Hematopoietic multipotent progenitor cell treated with erythropoietin and hydrocortisone succinate and interleukin-3 and kit ligand, for 17 days (in vitro differentiated cells): ENCODE data around the gene DMRTB1.
"Not testable (repeated sequence)": the region's sequence is repeated elsewhere in the genome, so short reads cannot be mapped to it uniquely, and the experiment has no call there.

Source experiments
- DNase-seq: peaks from one replicate; pipeline ENCODE4 v3.0.0-alpha.2; 2015; ENCODE audit warnings: low spot score

Gene DMRTB1

DNA sequence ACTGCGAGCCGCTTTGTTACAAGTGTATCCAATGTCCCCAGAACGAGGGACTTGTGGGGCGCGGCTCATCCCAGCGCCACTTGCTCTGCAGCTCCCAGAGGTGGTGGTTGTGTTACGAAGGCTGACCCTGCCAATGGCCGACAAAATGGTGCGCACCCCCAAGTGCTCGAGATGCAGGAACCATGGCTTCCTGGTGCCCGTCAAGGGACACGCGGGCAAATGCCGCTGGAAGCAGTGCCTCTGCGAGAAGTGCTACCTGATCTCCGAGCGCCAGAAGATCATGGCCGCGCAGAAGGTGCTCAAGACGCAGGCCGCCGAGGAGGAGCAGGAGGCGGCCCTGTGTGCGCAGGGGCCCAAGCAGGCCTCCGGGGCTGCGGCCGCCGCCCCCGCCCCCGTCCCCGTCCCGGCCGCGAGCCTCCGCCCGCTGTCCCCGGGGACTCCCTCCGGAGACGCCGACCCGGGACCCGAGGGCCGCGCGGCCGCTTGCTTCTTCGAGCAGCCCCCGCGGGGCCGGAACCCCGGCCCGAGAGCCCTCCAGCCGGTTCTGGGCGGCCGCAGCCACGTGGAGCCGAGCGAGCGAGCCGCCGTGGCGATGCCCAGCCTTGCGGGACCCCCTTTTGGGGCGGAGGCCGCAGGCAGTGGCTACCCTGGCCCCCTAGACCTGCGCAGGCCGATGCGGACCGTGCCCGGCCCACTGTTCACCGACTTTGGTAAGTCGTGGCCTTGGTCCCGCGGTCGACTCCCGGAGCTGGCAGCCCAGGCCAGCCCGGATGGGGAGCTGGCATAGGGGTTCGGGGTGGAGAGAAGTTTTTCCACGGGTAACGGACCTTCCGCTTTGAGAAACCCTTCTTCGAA is at the start of gene DMRTB1:
Gene DMRTB1, plus strand, starts transcription at position 79 of the 855 bp plus-strand sequence. Its CDS starts 55 bp downstream, at position 134.
- DNase-seq: no peak

DNA sequence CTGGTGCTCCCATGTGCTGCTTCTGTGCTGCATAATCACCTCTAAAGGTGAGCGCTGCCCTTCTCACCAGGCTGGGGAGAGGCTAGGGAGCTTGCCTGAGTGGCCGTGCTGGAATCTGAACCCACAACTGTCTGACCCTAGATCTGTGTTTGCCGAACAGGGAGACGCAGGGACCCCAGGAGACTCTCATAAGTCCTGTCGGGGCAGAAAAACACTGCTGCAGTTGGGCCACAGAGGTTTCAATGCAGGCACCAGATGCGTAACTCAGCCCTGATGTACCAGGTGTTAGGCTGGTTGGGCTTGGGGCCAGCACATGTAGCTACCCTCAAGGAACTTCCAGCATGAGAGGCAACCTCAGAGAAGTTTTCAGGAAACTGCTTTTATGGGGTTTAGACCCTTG is 49.5 kb upstream of the DMRTB1 start:
- no peak for DNase-seq

DNA sequence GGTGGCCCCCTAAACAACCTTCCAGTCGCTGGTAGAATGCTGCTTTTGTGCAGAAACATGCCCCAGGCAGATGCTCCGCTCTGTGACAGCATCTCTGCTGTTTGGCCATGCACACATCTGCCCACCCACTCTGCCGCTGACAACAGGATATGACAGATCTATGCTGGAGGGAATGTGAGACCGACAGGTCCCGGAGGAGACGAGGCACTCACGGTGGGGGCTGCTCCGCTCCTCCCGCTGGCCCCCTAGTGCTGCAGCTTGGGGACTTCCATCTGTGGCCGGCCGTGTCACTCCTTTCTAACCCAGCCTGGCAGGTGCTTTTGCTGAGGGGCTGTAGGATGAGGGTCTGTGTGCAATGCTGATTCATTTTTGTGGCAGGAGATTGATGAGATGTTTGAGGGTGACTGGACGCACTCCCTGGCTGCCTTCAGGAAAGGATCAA is 49.1 kb upstream of the DMRTB1 start:
- DNase-seq: no peak

DNA sequence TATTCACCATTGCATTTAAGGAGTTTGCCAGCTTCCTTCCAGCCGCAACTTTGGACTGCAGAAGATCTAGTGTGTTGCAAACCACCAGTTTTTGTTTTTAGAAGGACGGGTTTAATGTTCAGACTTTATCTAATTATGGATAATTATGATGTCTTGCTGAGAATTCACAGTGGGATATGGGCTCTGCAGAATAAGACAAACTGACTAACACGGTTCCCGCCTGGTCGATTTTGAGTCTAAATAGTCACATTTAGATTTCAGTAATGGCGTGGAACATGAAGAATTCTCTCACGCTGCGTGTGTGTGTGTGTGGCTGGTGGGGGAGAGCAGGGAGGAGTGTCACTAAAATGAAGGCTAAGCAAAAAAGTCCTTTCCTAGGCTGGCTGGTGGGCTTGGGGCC is 48.5 kb upstream of the DMRTB1 start:
- no peak for DNase-seq

DNA sequence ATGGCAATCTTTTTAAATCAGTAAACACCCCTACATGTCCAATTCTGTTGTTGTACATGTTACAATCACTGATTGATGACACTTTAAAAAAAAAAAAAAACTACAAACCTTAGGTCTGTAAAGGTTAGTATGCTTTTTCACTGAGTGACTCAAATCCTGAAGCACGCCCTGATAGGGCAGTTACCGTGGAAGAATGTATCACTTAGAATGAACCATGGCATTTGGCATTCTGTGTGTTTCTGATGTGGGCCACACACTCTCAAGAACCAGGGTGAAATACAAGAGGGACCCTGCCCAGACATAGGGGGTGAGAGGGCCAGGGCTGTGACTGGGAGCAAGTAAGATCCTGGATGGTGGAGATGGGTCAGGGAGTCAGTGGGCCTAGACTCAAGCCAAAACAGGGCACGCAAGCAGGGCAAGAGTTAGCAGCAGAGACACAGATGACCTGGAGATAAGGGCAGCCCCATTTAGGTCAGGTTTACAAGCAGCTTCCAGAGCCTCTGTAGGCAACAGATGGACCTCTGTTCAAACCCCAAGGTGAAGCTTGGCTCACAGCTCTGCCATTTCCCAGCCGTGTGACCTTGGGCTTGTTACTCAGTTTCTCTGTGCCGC is 47.6 kb upstream of the DMRTB1 start:
- DNase-seq: no peak

DNA sequence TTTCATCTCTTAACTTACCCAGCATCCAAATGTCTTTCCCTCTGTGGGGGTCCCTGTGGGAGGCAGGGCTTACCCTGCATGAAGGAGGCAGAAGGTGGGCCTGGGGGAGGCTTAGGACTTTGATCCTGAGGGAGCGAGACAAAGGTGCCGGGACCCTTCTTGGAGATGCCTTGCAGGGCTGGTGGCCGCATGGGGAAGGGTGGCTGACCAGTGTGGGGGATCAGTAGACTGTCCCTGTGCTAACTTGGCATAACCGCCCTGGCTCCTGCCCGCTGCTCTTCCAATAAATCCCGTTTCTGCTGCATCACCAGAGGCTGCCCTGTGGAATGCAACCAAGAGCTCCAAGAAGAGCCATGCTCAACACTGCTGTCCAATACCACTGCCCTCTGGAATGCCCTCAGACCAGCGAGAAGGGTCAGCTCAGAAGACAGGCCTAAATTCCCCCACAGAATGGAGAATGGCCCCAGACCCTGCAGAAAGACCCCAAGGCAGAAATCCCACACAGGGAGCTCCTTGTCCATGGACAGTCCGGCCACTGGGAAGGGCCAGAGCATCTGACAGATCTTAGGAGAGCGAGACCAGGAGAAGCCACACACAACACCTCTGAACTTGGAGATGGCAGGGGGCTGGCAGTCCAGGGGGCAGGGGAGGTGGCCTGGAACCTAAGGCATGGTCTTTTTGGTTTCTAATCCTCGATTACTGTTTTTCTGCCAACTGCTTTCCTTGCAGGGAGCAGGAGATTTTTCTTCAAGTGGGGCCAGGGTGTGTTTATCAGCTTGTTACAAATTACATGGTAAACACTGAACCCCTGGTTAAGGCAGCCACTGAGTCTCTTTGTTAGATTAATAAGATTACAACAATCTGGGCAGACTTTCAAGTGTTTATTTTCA is 46.7 kb upstream of the DMRTB1 start:
- no peak for DNase-seq

DNA sequence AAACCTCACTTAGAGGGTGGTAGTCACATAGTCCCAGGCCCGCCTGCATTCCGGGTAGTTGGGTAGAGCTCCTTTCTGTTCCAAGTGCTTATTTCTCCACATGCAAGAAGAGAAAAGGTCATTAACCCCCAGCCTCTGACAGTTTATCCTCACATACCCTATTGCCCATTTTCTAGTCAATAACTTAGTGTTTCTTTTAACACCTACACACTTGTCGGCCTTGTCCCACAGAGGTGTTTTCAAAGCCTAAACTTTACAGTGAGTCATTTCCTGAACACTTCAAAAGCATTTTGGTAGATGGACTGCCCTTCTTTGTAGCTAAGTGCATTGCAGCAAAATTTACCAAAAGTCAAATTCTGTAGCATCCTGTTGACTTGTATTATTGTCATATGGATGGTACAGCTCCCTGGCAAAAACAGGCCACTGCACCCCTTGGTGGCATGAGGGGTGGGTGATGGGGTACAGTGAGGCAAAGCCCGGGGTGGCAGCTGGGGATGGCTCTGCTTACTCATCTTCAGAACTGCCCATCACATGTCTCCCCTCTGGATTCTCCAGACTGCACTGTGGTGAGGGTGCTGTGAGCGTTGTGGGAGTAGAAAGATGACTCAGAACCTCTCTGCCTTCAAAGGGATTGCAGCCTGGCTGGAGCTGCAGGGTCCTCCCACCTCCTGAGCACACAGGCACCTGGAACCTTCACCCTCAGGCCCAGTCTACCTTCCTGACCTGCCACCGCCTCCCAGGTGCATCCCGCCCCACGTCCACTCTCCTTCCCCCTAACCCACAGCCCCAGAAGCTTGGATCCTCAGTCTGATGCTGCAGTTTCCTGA is 45.8 kb upstream of the DMRTB1 start:
- DNase-seq: no peak

DNA sequence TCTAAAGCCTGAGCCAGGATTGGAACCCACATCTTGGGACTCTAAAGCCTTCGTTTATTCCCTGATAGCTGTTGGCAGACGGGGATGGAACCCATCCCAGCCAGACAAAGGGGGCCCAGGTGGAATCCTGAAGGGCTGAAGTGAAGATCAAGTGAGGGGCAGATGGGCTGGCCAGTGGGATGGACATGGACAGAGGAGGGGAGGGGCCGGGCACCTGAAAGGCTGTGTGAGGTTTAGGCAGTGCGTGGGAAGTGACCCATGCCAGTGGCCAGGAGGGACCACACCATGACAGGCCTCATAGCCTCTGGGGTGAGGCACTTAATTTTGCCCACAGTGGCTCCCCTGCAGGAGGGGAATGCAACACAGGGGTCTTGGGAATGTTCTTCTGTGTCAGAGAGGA is 44.6 kb upstream of the DMRTB1 start:
- DNase-seq: no peak

DNA sequence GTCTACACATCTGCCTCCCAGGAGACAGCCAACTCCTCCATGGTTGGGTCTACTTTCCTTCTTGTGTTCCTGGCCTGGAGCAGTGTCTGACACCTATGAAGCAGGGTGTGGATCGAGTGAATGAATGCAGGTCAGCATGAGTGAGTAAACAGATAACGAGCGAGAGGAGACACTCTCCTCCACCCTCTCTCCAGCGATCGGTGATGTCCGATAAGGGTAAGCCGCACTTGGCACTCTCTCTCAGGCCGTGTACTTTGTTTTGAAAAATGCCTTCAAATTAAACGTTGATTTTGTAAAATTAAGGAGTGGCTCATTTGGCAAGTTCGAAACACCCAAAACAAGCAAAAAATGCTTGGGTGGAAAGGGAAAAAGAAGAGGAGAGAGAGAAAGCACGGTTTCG is 43.8 kb upstream of the DMRTB1 start:
- DNase-seq: no peak

DNA sequence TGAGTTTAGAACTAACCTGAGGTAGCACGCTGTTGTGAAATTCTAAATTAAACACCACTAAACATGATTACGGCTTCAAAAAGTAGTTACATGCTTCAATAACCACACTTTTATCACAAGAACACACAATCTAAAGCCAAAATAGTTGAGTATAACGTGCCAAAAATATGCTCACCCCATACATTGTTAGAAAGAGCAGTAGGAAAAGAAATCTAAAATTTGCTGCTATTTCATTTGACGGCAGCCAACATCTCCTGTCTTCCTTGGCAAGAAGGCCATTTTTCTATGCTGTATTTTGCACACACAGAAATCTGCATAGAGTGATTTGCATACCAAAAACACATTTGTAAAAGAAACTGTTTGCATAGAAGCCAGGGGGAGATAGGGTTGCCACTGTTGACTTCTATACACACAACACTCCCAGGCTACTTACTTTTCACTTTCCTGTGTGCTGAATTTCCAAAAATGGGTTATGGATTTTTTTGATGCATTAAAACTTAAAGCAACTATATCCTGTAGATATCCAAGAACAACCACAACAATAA is 42.9 kb upstream of the DMRTB1 start:
- DNase-seq: no peak

DNA sequence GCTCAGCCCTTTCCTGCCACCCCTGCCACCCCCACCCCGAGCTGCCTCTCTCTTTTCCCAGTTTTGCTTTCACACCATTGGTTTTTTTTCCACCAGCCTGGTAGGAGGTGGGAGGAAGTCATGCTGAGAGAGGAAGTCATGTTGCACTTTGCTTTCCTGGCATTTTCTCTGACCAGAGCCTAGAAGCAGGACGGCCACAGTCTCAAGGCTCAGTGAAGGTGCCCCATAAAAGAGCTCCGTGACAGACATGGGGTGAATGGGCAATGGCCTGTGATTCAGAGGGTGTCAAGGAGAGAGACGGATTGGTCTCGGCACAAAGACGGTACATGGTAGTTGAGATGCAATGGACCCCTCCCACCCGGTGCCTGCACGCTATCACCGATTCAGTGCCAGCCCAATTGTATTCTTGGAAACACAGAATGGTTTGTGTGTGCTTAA is 42.1 kb upstream of the DMRTB1 start:
- no peak for DNase-seq

DNA sequence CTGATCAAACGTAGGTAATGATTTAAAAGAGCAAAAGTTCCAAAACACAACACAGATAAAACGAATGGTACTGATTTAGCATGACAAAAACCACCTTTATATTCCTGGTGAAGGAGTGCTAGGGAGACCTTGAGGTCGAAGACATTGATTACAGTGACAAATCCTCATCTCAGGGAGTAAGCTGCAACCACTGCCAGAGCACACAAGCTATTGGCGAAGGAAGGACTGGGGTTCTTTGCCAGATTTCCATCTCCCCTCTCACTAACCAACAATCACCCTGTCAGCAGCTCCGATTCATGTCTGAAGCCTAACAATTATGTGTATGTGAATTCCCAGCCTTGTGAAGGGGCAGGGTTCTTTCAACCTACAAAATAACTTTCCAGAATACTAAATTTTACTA is 40.2 kb upstream of the DMRTB1 start:
- no peak for DNase-seq

DNA sequence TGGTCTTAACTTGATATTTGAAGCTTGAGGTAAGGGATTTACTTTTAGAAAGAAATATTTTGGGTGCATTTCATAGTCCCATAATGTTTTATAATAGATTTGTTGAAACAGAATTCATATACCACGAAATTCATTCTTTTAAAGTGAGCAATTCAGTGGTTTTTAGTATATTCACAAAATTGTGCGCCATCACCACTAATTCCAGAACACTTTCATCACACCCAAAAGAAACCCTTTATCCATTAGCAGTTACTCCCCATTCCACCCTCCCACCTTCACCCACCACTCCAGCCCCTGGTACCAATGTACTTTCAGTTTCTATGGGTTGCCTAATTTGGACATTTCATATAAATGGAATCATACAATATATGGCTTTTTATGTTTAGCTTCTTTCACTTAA is 38.9 kb upstream of the DMRTB1 start:
- no peak for DNase-seq

DNA sequence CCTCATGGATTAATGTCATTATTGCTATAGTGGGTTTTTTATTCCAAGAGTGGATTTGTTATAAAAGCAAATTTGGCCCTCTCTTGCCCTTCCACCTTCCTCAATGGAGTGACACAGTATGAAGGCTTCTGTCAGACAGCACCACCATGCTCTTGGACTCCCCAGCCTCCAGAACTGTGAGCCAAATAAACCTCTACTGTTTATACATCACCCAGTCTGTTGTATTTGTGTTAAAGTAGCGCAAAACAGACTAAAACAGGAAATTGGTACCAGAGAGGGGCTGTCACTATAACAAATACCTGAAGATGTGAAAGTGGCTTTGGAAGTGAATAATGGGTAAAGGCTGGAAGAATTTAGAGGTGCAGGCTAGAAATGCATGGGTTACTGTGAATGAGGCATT is 38.0 kb upstream of the DMRTB1 start:
- DNase-seq: no peak

DNA sequence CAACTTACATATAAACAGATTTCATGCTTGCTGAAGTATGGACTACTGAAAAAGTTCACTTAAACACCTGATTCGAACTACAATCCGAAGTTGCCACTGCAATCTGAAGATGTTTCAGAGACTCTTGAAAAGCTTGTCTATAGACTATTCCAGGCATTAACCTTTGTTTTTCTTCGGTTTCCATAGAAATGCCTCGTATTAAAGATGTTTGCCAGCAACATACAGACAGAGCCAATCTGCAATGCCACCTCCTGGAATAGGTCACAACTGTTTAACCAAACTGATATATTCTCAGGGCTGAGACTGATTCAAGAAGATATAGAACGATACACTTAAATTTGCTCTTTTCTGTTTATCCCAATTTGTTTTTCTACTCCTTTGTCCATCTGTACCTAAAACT is 28.9 kb upstream of the DMRTB1 start:
- DNase-seq: no peak

DNA sequence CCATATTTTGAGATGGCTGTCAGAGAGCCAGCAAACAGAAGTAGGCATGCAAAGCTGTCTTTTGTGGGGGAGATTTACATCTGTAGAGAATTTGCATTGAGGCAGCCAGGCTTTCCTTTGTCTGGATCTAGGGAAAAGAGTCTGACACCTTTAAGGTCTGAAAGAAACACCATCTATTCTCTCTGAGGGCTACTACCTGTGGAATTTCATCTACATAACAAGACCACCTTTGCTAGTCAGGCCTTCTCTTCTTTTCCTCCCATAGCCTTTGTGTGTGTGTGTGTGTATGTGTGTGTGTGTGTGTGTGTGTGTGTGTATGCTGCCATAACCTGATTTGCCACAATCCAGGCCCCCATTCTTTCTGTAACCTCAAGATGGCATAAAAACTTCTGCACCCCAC is 28.4 kb upstream of the DMRTB1 start:
- no peak for DNase-seq

DNA sequence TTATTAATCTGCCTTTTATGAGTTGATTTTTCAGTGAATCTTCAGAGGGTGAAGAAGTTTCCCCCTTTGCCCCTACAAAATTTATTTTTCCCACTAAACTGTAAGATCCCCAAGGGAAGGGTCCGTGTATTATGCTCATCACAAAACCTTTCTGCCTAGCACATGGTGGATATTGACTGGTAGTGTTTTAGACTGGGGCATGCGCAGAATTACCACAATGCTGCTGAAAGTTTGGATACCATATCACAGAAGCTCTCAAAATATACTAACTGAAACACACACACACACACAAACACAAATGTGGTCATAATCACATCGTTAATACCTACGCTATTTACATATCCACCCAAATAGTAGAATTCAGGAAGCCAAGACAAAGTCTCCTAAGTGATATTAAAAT is 28.0 kb upstream of the DMRTB1 start:
- no peak for DNase-seq

DNA sequence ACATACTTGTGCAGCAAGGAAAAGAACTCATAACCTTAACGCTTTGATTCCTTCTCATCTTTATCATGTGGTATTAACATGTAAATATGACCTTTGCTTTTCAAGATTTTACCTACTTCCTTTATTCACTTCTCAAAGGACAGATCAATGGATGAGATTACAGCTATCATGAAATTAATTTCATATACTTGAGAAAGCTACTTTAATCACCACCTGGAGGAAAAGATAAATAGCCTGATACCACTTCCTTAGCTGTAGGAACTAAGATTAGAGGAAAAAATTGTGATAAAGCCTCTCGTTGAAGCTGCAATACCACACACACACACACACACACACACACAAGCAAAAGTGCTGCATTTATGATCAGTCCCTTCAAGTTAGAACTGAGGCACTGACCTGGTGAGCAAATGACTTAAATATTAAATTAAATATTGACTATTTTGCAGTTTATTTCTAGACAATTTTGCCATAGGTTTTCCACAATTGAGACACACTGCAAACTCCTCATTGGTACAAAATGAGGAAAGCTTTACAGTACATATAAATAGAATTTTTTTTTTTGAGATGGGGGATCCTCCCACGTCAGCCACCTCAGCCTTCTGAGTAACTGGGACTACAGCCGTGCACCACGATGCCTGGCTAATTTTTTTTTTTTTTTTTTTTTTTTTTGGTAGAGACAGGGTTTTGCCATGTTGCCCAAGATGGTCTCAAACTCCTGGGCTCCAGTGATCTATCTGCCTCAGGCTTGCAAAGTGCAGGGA is 27.2 kb upstream of the DMRTB1 start:
- DNase-seq: no peak

DNA sequence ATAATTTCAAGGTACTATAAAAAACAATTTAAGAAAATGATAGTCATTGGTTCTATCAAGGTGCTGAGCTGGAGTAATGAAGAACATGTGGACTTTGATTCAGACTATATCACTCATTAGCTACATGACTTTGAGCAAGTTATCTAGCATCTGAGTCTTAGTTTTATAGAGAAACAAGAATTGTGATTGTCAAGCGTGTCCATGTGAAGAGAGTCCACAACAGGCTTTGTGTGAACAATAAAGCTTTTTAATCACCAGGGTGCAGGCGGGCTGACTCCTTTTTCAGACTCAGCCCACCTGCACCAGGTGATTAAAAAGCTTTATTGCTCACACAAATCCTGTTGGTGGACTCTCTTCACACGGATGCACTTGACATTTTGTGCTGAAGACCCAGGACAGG is 26.6 kb upstream of the DMRTB1 start:
- DNase-seq: no peak

DNA sequence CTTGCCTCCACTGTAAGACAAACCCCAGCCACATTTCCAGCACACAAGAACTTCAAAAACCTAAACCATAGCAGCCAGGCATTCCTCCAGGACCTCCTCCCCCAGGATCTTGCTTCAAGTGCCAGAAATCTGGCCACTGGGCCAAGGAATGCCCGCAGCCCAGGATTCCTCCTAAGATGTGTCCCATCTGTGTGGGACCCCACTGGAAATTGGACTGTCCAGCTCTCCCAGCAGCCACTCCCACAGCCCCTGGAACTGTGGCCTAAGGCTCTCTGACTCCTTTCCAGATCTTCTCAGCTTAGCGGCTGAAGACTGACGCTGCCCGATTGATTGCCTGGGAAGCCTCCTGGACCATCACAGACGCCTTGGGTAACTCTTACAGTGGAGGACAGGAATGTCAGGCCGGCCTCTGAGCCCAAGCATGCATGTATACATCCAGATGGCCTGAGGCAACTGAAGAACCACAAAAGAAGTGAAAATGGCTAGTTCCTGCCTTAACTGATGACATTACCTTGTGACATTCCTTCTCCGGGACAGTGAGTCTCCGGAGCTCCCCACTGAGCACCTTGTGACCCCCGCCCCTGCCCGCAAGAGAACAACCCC is 24.7 kb upstream of the DMRTB1 start:
- DNase-seq: not testable (repeated sequence)
